ENCODE data around the gene ZIC2. TPM values are rescaled to one million over a fixed set of nuclear protein-coding genes. Genes with fewer than 3 reads are reported as not detected.

The ZIC2 gene
- total RNA-seq, 1 experiment from 2014 or later: 44.4 TPM

GRCh38 chr13:99959127-99959539 lies 22.5 kb upstream of the ZIC2 start:
- no peak overlapping the region for H3K4me2 ChIP-seq (ENCODE audit: low read length)
- no peaks in the 10 kb centered on the region for H3K4me1 ChIP-seq (ENCODE audit: control insufficient read depth in 1 of 2, insufficient read depth in 2 of 2, low read length in 2 of 2)
- H2AFZ ChIP-seq (ENCODE audit: low read depth, low read length, poor library complexity, severe bottlenecking): no peak overlapping the region
- no peak for ATAC-seq
- TF ChIP-seq REST (IDR thresholded peaks at IDR 0.05; ENCODE audit: low read depth) (no peak), ATF3 (IDR thresholded peaks at IDR 0.05) (no peak), CBX3 (IDR thresholded peaks at IDR 0.05; ENCODE audit: low read depth) (no peak), ZFX (IDR thresholded peaks at IDR 0.05) (no peak), EGR1 (IDR thresholded peaks at IDR 0.05; ENCODE audit: low read depth) (no peak), SP1 (IDR thresholded peaks at IDR 0.05; ENCODE audit: low read depth) (no peak), POLR2A (IDR thresholded peaks at IDR 0.05; ENCODE audit: borderline replicate concordance, extremely low read depth, insufficient read depth, insufficient read length) (no peak), ZNF274 (IDR thresholded peaks at IDR 0.05; ENCODE audit: low read depth, low read length) (no peak), CTCF (IDR thresholded peaks at IDR 0.05 in 2 of 3, conservative IDR thresholded peaks at IDR 0.05 in 1 of 3; ENCODE audit: borderline replicate concordance in 1 of 3, insufficient read depth in 1 of 3, low read depth in 2 of 3, low read length in 2 of 3) (no peak)
- H4K20me1 ChIP-seq (ENCODE audit: insufficient read depth): no peaks in the 10 kb centered on the region; the same call in 1 of the 2 replicates
- intact Hi-C loops (cut with micrococcal nuclease): no loop called here
- H3K36me3 ChIP-seq (ENCODE audit: control insufficient read depth in 1 of 2, insufficient read depth in 2 of 2, low read length in 2 of 2): 0 out of 4 replicates have a peak, but pooled peaks cover 0 to 4% of the 10 kb centered on the region in 2 experiments
- no peak overlapping the region for H3K27ac ChIP-seq (ENCODE audit: low read depth, low read length)
- H3K79me2 ChIP-seq (ENCODE audit: insufficient read depth, low read length): no peaks in the 10 kb centered on the region
- BruUV-seq (replicated peaks): no TSS peak
- H3K27me3 ChIP-seq (ENCODE audit: insufficient read depth, low read length): no peaks in the 10 kb centered on the region
- no peaks in the 10 kb centered on the region for H3K9me3 ChIP-seq (ENCODE audit: control insufficient read depth in 1 of 2, insufficient read depth in 1 of 2, low read depth in 1 of 2, low read length in 2 of 2)
- no peak for DNase-seq (ENCODE audit: low read depth, low spot score)
- POLR2A ChIA-PET: no interaction called here
- no peak overlapping the region for H3K9ac ChIP-seq (ENCODE audit: low read length)
- CTCF ChIA-PET: no interaction called here
- no peak overlapping the region for H3K4me3 ChIP-seq (replicated peaks in 1 of 2; ENCODE audit: low read depth in 1 of 2, low read length in 2 of 2)
- RAD21 ChIA-PET (ENCODE audit: low non-redundant PET in 1 of 2, low total read pairs in 2 of 2, uncharacterized antibody in 2 of 2, unreplicated experiment in 2 of 2): no interaction called here
- H3K9me2 ChIP-seq (ENCODE audit: insufficient read depth): no peaks in the 10 kb centered on the region

All from HCT116 (cell line).